Activated CD8-positive, alpha-beta memory T cell treated with anti-CD3 and anti-CD28 coated beads for 24 hours (primary cell): ENCODE results near the gene PLXNA4.

ENCODE experiments used
- DNase-seq: peaks from one replicate; pipeline ENCODE4 v3.0.0-alpha.2; 2020

The PLXNA4 gene

GRCh38 chr7:132102391-132102790 lies 473.9 kb downstream of the PLXNA4 start:
- no peak for DNase-seq

GRCh38 chr7:132100981-132101380 lies 475.3 kb downstream of the PLXNA4 start:
- no peak for DNase-seq

GRCh38 chr7:132100483-132100882 lies 475.8 kb downstream of the PLXNA4 start:
- DNase-seq, result no peak

GRCh38 chr7:132099163-132099562 lies 477.1 kb downstream of the PLXNA4 start:
- no peak for DNase-seq

- DNase-seq, result no peak
Observed at GRCh38 chr7:132098327-132098726, 477.9 kb downstream of the PLXNA4 start.

GRCh38 chr7:132097550-132098134 lies 478.6 kb downstream of the PLXNA4 start:
- DNase-seq, result no peak

- DNase-seq, result no peak
Observed at GRCh38 chr7:132095111-132095765, 481.0 kb downstream of the PLXNA4 start.

- DNase-seq, result no peak
Observed at GRCh38 chr7:132092106-132092505, 484.2 kb downstream of the PLXNA4 start.

GRCh38 chr7:132091706-132092105 lies 484.6 kb downstream of the PLXNA4 start:
- no peak for DNase-seq

- DNase-seq, result no peak
Observed at GRCh38 chr7:132090444-132090843, 485.8 kb downstream of the PLXNA4 start.

- DNase-seq, result no peak
Observed at GRCh38 chr7:132089356-132089755, 486.9 kb downstream of the PLXNA4 start.

GRCh38 chr7:132087421-132087820 lies 488.8 kb downstream of the PLXNA4 start:
- DNase-seq, result no peak

GRCh38 chr7:132084776-132085388 lies 491.4 kb downstream of the PLXNA4 start:
- no peak for DNase-seq

- DNase-seq, result no peak
Observed at GRCh38 chr7:132083537-132084123, 492.6 kb downstream of the PLXNA4 start.

- DNase-seq, result no peak
Observed at GRCh38 chr7:132083126-132083525, 493.1 kb downstream of the PLXNA4 start.

GRCh38 chr7:132082394-132082793 lies 493.9 kb downstream of the PLXNA4 start:
- no peak for DNase-seq

- no peak for DNase-seq
Observed at GRCh38 chr7:132081686-132082085, 494.6 kb downstream of the PLXNA4 start.

- no peak for DNase-seq
Observed at GRCh38 chr7:132080967-132081668, 495.2 kb downstream of the PLXNA4 start.

GRCh38 chr7:132080467-132080866 lies 495.8 kb downstream of the PLXNA4 start:
- DNase-seq, result no peak

- no peak for DNase-seq
Observed at GRCh38 chr7:132078891-132079735, 497.2 kb downstream of the PLXNA4 start.

- no peak for DNase-seq
Observed at GRCh38 chr7:132077971-132078685, 498.1 kb downstream of the PLXNA4 start.
